GM19023 (cell line): Measurements from ENCODE around the gene TANGO2.

Source experiments
- ATAC-seq: cut with Tn5 transposase; IDR thresholded peaks from one replicate; pipeline ENCODE4 v1.9.1; 2021; ENCODE audit warnings: mild to moderate bottlenecking, moderate library complexity; ENCODE audit not compliant: unreplicated experiment

Gene TANGO2

DNA sequence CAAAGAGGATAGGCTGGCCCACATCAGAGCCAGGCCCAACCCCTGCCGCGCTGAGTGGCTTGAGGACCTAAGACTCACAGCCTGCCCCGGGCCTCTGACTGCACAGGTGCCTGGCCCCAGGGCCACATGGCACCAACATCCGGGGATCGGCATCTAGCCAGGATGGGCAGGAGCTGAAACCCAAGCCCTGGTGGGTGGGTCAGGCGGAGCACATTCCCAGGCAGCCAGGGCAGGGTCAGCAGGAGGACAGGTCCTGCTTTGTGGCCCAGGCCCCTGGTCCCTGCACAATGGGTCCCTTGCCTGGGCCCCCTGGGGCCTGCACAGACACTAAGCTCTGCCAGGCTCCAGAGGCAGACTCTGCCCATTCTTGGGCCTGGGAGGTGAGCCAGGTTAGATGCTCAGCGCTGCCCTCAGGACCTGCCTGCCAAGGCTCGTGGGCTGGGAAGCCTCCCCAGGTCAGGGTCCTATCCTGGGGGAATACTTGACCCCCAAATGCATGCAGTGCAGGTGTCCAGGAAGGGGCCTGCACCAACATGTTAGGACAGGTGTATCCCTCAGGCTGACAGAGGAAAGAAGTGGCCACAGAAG lies 37.8 kb upstream of the TANGO2 start:
- no peak for ATAC-seq

DNA sequence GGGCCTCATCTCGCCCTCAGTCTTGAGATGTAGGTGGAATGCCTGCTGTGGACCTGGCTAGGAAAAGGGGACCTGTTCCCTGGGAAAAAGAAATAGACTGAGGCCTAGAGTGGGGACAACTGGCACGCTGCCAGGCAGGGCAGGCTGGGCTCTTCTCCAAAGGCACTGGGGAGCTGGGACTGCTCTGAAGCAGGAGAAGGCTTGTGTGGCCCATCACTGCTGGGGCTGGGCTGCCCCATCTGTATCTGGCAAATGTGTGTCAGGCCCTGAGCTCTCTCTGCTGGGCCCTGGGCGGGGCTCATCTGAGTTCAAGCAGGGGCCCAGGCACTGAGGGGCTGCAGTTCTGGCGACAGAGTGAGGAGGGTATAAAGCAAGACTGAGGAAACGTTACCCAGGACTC lies 37.2 kb upstream of the TANGO2 start:
- ATAC-seq = no peak

DNA sequence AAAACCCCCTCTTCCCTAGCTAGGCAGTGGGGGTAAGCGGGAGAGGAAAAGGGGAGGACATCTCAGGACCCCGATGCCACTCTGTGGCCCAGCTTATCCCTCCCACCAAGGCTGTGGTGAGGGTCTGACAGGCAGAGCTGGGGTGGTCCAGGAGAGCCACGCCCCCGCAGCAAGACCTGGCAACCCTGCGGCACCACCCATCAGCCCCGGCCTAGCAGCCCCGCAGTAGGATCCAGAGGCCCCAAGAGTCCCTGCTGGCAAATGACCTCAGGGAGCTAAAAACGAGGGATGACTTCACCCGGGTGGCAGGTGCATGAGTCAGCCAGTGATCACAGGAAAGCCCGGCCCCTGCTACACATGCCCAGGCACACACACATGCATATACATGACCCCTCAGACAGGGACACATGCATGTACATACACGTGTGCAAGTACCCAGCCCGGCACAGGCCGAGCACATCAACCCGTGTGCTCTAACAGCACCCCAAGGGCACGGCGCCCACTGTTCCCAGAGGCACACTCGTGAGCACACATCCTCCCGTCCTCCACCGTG lies 36.6 kb upstream of the TANGO2 start:
- ATAC-seq = no peak

DNA sequence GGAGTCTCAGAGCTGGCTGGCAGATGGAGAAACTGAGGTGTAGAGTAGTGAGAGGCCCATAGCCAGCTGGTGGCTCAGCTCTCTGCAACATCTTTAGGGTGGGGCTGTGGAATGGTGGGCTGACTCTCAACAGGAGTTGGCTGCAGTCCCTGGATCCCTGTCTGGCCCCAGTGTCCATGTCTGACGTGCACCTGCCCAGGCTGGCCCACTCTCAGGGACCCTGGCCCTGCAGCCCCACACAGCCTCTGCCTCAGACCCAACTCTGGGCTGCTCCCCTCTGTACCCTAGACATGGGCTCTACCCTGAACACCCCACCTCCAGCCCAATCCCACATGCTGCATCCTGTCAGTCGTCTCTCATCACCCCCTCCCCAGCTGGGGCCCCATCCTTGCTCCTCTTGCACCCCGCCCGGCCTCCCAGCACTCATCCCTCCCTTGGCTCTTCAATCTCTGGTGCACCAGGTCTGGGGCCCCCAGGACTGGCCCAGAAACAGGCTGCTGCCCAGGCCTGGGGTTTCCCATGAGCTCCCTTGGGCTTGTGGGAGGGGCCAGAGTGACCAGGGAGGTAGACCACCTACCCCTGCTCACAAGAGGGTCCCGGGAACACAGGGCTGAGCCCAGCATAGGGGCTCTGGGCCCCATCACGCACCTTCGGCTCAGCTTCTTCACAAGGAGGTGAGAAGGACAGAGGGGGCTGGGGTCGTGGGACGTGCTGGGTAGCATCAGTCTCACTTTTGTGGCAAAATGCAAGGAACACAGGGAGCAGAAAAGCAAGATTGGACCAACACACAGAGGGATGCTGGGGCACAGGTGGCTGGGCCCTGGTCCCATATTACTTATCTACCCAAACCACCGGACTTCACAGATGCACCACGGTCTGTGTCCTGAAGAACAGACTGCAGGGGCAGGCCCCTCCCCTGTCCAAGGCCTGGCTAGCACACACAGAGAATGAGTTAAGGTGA lies 35.8 kb upstream of the TANGO2 start:
- ATAC-seq = no peak

DNA sequence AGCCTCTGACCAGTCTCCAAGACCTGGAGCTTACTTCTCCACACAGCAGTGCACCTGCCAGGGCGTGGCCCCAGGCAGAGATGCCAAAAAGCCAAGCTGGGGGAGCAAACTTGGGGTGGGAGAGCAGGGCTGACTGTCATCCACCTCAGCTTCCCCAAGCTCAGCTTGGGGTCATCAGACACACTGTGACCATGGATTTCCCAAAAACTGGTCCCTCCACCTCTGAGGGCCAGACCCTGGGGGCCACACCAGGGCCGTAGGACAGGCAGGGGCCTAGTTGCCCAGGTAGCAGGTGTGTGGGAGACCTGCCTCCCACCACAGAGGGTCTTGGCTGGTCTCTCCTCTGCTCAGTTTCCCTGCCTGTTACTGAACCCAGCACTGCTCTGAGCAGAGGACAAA lies 34.9 kb upstream of the TANGO2 start:
- ATAC-seq = no peak

DNA sequence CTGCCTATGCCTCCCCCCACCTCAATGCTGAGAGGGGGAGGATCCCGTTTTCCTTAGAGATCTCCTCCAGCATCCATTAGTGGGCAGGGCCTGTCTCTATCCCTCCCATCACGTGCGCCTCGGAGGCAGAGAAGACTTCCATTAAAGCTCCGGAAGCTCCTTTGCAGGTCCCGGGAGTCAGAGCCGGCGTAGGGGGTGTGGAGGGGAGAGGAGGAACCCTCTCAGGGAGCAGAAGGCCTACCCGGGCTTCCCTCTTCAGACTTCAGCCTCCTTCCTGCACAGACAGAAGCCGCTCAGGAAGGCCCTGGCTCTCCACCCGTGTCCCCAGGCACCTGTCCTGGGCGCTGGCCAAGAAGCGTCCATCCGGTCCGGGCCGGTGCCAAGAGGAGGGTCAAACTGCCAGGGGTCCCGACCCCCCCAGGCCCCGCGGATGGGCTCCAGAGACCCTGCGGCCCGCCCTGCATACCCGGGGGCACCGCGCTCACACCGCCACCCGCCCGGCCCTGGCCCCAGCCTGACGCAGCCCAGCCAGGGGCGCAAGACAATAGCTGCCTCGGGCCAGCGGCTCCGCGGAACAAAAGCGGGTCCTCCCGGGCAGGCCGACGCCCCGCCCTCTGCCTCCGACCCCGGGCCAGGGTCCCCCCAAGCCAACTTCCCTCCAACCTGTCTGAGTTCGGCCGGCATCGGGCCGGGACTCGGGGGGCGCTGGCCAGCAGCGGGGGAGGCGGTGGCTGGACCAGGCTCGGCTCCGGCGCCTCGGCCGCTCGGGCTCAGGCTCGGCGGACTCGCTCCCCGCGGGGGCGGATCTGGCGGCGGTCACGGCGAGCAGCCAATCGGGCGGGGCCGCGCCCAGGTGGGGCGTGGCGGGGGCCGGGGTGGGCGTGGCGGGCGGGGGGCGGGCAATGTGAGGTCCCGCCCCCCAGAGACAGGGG lies 34.2 kb upstream of the TANGO2 start:
- peak; percentile 62 for ATAC-seq

DNA sequence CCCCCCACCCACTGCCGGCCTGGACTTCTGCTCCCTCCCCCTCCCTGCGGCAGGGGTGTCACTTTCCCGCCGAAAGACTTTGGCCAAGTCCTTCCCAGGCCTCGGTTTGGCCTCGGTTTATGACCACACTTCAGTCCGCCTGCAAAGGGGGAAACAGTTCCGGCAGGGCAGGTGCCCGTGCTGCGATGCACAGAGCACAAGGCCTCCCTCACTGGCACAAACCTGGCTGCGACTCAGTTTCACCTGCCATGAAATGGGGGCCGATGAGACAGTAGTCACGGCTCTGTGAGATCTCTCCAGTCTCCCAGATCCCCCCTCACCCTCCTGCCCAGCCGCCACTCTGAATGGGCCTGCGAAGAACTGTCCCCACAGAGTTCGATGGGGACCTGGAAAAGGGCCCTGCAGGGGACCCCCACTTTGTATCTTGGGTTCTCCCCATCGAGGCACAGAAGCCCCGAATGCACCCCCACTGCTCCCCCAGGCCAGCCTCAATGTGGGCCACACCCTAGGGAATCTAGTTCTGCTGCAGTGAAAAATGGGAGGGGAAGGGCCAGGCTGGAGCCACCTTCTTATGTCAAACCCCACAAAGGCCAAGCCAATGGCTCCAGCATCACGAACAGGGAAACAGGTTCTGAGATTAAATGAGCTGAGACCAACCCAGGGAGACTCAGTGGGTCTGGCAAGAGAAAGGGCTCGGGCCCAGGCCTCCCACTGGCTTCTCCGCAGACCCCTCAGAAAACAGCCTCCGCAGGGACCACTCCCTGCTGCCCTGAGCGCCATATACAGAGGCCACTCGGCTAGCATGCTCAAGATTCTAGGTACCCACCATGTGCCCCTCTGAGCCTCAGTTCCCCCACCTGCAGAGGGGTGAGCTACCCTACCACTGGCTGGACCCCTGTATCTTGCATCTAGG lies 33.3 kb upstream of the TANGO2 start:
- no peak for ATAC-seq

DNA sequence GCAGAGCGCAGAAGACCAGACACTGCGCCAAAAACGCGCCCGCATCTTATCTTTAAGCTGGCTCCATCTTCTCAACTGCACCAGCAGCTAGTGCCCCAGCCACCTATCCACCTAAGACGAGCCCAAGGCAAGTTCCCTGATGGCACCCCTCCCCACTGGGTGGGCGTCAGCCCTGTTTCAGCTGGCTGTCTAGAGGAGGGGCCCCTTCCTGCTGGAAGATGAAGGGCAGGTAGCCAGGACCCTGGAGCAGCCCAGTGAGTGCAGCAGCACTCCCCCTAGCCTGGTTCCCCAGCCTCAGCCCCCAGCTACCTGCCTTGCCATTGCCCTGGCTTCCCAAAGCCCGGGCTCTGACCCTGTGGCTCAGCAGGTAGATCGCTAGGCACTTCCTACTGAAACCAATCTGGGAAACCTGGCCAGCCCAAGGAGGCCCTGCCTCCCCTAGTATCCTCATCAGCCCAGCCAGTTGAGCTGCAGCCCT lies 32.5 kb upstream of the TANGO2 start:
- no peak for ATAC-seq

DNA sequence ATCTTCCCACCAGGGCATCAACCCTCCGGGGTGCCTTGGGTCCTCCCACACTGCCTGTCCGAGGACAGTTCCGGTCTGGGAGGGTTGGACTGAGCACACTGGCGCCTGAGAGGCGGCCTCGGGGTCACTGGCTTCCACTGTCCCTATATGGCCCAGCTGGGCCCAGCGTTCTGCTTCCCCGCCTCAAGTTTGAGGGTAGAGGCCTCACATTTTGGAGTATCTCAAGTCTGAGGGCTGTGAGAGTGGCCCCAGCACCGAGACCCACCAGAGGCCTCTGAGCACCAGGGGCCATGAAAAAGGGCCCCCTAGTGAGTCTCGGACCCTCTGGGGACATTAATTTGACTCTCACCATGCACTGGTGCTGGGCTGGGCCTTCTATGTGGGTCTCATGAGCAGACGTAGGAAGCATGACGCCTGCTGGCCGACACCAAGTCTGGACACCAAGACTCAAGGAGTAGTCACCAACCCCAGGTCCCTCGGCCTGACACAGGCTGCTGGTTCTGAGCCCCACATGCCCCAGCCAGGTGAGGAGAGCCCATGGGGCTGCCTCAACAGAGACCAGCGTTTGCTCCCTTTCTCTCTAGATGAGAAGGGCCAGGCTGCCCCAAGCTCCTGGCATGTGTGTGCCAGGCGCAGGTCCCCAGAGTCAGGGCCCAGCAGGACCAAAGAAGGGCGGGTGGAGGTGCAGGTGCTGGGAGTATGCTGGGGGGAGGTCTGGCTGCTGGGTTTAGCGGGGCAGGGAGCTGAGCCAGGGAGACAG lies 31.8 kb upstream of the TANGO2 start:
- no peak for ATAC-seq

DNA sequence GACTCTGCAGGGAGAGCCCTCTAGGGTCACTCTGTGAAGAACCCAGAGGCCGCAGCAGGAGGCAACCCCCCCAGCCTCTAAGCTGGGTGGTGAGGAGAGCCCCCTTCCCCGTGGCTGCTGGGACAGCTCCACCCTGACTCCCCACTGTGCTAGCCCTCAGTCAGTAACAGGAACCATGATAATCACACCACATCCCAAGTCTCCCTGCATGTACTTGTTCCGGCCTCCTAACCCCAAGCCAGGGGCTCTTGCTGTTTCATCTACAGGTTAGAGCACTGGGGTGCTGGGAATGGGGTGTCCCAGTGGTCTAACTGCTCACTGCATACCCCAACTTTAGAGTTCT lies 31.2 kb upstream of the TANGO2 start:
- no peak for ATAC-seq

DNA sequence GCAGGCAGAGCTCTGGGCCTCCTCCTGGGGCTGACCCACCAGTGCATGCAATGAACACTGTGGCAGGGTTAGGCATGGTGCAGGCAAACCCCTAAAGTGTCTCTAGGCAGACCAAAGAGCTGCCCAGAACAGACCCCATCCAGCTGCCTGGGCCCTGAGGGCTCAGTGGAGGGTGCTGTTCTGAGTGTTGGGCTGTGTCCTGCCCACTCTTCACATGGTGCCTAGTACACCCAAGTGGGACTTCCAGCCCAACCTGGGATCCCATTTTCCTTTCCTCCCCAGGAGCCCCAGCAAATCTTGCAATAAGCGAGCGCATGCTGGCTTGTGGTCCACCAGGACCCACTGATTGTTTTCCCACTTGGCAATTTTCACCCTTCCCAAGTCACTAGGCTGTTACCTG lies 30.7 kb upstream of the TANGO2 start:
- no peak for ATAC-seq

DNA sequence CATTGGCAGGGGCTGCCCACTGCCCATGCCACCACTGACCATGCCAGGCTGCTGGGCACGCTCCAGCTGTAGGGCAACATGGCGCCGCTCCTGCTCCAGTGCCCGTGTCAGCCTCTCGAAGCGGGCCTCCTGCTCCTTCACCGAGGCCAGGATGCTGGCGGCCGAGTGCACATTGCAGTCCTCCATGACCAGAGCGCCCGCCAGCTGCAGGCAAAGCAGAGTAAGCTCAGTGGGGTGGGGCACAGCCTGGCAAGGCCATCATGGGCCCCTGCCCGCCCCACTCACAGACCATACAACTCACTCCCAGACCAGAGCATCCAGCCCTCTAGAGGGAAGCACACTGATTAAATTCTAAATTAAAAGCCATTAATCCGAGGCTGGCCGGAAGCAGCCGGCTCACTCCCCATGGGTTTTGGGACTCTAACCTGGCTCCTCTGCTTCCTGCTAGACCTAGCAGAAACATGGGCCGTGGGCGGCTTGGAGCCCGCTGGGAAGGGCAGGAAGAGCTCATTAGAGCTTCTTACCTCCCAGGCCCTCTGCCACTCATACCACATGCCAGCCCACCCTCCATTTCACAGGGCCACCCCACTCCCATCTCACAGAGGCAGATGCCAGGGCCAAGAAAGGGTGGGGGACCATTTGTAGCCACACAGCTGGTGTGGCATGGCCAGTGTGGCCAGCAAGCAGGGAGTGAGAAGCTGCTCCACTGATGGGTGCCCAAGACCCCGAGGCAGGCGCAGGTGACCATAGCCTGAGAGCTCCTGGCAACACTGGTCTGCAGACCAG lies 30.1 kb upstream of the TANGO2 start:
- ATAC-seq = no peak

DNA sequence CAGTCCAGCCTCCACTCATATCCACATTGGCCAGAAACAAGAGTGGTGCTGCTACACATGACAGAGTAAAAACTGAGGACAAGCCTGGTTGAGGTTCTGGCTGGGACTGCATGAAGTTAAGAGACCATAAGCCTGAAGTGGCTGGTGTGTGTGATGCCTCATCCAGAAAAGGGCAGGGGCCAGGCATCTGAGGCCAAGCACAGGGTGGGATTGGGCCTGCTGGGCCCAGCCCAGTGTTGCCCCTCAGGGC lies 29.6 kb upstream of the TANGO2 start:
- ATAC-seq = no peak

DNA sequence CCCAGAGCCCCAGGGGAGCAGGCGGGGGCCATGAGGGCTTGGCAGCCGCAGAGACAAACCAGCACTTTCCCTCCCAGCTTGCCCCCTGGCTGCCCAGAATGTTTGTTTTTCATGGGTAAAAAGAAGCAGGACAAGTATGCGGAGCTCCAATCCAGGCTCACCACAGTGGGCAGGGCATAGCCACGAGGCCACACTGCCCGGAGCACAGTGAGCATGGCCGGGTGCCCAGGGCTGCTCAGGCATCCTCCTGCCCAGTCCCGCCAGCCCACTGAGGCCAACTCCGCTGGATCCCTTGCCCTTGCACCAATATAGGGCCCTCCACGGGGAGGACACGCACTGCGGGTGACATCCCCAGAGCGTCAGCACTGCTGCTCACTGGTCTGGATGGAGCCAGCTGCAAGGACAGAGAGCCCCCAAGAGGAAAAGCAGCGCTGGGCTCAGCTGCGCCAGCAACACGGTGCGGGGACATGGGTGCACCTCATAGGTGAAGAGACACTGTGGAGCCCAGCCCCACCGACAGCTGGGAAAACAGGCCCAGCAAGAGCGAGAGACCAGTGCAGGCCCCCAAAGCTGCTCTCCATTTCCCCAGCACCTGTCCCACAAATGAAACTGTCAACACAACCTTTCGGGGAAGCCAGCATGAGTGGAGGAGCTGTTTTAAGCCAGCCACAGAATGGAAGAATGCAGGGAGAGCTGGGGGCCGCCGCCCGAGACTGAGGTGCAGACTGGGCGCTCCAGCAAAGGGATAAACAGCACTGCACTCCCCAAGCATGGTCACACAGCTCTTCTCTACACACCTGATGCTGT lies 29.1 kb upstream of the TANGO2 start:
- ATAC-seq = no peak

DNA sequence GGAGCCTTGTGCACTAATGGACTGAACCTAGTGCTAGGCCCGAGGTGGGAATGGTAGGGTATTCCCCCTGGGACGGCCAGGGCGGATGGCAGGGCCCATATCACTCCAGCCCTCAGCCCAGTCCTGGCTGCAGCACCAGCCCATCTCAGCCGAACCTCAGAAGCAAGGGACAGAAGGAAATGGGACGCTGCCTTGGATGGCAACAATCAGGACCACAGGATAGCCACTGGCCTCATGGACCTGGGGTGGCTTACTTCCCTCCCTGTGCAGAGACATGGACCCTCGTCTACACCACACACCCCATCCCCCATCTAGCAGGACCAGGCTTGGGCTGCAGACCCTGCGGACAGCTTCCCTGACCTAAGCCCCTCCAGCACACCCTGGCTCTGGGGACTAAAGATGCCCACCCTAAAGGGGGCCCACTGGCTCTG lies 28.4 kb upstream of the TANGO2 start:
- no peak for ATAC-seq

DNA sequence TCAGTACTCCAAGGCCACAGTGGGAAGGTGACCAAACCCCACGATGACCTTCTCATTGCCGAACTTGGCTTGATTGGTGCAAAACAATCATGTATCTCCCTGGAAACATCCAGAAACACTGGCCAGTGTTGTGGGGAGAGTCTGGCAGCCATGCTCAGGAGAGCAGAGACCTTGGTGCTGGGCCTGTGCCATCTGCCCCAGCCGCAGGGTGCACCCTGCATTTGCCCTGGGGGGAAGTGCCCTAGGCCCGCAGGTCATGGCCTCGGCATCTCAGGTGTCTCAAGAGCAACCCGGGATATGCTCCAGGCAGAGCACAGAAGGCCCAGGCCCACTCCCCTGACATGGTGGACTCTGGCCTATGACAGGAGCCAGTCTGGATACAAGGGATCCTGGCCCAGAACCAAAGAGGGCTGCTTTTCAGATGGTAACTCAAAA lies 28.0 kb upstream of the TANGO2 start:
- no peak for ATAC-seq

DNA sequence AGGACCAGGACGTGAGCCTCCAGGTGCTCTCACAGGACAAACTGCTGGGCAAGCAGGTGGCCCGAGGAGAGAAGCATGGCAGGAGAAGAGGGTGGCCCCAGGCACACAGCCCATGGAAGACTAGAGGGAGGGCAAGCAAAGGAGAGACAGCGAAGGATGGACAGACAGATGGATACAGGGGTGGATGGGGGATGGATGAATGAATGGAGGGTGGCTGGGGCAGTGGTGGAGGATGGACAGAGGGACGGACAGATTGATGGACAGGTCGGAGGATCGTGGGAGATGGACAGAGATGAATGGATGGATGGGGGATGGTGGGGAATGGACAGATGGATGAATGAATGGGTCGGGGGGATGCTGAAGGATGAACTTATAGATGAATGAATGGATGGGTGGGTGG lies 27.0 kb upstream of the TANGO2 start:
- no peak for ATAC-seq
